ENCODE measurements around the gene INPP4B.

- TF ChIP-seq CTCF (IDR thresholded peaks at IDR 0.05) (no peak), ZFX (IDR thresholded peaks at IDR 0.05; ENCODE audit: borderline replicate concordance) (no peak)
These were observed 296.9 kb downstream of the INPP4B start for GRCh38 chr4:142549248-142549647.

Measured in 22Rv1 (cell line).